ENCODE data around the gene GLYATL3. TPM values are rescaled to one million over a fixed set of nuclear protein-coding genes. Genes with fewer than 3 reads are reported as not detected.

Gene GLYATL3
- total RNA-seq, 1 experiment from 2014 or later, result not detected

GRCh38 chr6:49543087-49543858 lies 43.5 kb downstream of the GLYATL3 start:
- Histone ChIP-seq H3K9ac (ENCODE audit: low read length) (no peak overlapping the region), H3K4me2 (ENCODE audit: low read depth, low read length, poor library complexity, severe bottlenecking) (no peak overlapping the region), H3K4me3 (ENCODE audit: low read length) (no peak overlapping the region), H3K9me3 (ENCODE audit: low read length) (no peaks in the 10 kb centered on the region), H3K27me3 (ENCODE audit: low read length) (no peaks in the 10 kb centered on the region), H2AFZ (ENCODE audit: low read length) (no peak overlapping the region), H4K20me1 (ENCODE audit: insufficient read depth, low read depth, low read length) (no peaks in the 10 kb centered on the region), H3K4me1 (ENCODE audit: low read length) (no peaks in the 10 kb centered on the region), H3K27ac (ENCODE audit: low read length) (no peak overlapping the region), H3K79me2 (ENCODE audit: low read length) (no peaks in the 10 kb centered on the region), H3K36me3 (ENCODE audit: insufficient read depth, low read length) (no peaks in the 10 kb centered on the region), H3K9me2 (replicated peaks; ENCODE audit: insufficient read depth, low read length) (no peaks in the 10 kb centered on the region)
- no peak for DNase-seq

GRCh38 chr6:49546331-49546730 lies 46.6 kb downstream of the GLYATL3 start:
- Histone ChIP-seq H3K27ac (ENCODE audit: low read length) (no peak overlapping the region), H3K36me3 (ENCODE audit: insufficient read depth, low read length) (no peaks in the 10 kb centered on the region), H3K4me3 (ENCODE audit: low read length) (no peak overlapping the region), H2AFZ (ENCODE audit: low read length) (no peak overlapping the region), H3K4me2 (ENCODE audit: low read depth, low read length, poor library complexity, severe bottlenecking) (no peak overlapping the region), H3K9me3 (ENCODE audit: low read length) (no peaks in the 10 kb centered on the region), H3K9ac (ENCODE audit: low read length) (no peak overlapping the region), H4K20me1 (ENCODE audit: insufficient read depth, low read depth, low read length) (no peaks in the 10 kb centered on the region), H3K4me1 (ENCODE audit: low read length) (no peaks in the 10 kb centered on the region), H3K9me2 (replicated peaks; ENCODE audit: insufficient read depth, low read length) (no peaks in the 10 kb centered on the region), H3K27me3 (ENCODE audit: low read length) (no peaks in the 10 kb centered on the region), H3K79me2 (ENCODE audit: low read length) (no peaks in the 10 kb centered on the region)
- DNase-seq, result no peak

DNA sequence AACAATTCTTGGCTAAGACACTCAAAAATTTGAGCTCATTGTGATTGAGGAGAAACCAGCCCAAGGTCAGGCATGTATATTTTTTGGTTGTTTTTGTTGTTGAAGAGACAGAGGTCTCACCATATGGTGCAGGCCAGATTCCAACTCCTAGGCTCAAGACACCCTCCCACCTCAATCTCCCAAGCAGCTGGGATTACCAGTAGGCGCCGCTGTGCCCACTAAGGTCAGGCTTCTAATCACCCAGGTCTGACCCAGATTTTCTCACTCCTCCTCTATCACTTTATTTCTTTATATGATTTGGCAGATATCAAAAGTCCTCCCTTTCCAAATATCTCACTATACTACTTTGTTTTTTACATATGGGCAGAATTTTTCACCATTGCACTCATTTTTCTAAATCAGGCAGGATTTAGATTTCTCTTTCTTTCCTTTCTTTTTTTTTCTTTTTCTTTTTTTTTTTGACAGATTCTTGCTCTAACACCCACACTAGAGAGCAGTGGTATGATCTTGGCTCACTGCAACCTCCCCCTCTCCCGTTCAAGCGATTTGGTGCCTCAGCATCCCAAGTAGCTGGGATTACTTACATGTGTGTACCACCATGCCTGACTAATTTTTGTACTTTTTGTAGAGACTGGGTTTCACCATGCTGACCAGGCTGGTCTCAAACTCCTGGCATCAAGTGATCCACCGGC lies 49.0 kb downstream of the GLYATL3 start:
- Histone ChIP-seq H3K4me3 (ENCODE audit: low read length) (no peak overlapping the region), H3K27me3 (ENCODE audit: low read length) (no peaks in the 10 kb centered on the region), H3K27ac (ENCODE audit: low read length) (no peak overlapping the region), H2AFZ (ENCODE audit: low read length) (no peak overlapping the region), H3K4me1 (ENCODE audit: low read length) (no peaks in the 10 kb centered on the region), H4K20me1 (ENCODE audit: insufficient read depth, low read depth, low read length) (no peaks in the 10 kb centered on the region), H3K9ac (ENCODE audit: low read length) (no peak overlapping the region), H3K9me3 (ENCODE audit: low read length) (no peaks in the 10 kb centered on the region), H3K4me2 (ENCODE audit: low read depth, low read length, poor library complexity, severe bottlenecking) (no peak overlapping the region), H3K36me3 (ENCODE audit: insufficient read depth, low read length) (no peaks in the 10 kb centered on the region), H3K9me2 (replicated peaks; ENCODE audit: insufficient read depth, low read length) (no peaks in the 10 kb centered on the region), H3K79me2 (ENCODE audit: low read length) (no peaks in the 10 kb centered on the region)
- no peak for DNase-seq

- no peak overlapping the region for H3K4me3 ChIP-seq (ENCODE audit: low read length)
- no peak overlapping the region for H2AFZ ChIP-seq (ENCODE audit: low read length)
- no peaks in the 10 kb centered on the region for H3K9me2 ChIP-seq (replicated peaks; ENCODE audit: insufficient read depth, low read length)
- no peaks in the 10 kb centered on the region for H4K20me1 ChIP-seq (ENCODE audit: insufficient read depth, low read depth, low read length)
- DNase-seq, result no peak
- no peak overlapping the region for H3K4me2 ChIP-seq (ENCODE audit: low read depth, low read length, poor library complexity, severe bottlenecking)
- no peak overlapping the region for H3K9ac ChIP-seq (ENCODE audit: low read length)
- H3K9me3 ChIP-seq (ENCODE audit: low read length), result no peaks in the 10 kb centered on the region
- H3K27me3 ChIP-seq (ENCODE audit: low read length), result no peaks in the 10 kb centered on the region
- H3K79me2 ChIP-seq (ENCODE audit: low read length), result no peaks in the 10 kb centered on the region
- no peaks in the 10 kb centered on the region for H3K4me1 ChIP-seq (ENCODE audit: low read length)
- H3K36me3 ChIP-seq (ENCODE audit: insufficient read depth, low read length), result no peaks in the 10 kb centered on the region
- H3K27ac ChIP-seq (ENCODE audit: low read length), result no peak overlapping the region
These were observed 50.2 kb downstream of the GLYATL3 start for GRCh38 chr6:49549691-49550491.

DNA sequence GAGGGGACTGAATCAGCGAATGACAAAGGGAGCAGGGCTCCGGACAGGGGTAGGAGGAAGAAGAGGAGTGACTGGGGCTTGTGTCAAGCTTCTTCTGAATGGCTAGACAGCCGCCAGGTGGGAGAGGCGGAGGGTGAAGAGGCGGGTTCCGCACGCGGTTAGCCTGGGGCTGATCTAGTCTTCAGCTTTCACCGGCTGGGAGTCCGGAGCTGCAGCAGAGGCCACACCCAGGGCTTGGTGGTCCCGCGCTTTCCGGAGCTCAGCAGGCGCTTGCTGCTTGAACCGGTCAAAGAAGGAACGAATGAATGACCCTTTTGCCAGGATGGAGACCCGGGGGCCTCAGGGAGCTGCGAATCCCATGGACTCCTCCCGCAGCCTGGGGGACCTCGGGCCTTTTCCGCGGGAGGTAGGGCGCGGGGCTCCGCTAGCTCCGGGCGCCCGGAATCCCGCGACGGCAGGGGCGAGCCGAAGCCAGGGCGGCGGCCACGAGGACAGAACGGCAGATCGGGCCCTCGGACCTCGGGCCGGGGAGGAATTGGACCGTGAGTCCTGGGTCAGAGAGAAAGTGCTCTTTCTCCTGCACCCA lies 50.9 kb downstream of the GLYATL3 start, which contains the start of gene C6orf141:
C6orf141 (plus strand) TSS at position 177 of the 586 bp plus-strand sequence; CDS start at position 302, 125 bp downstream.
- Histone ChIP-seq H4K20me1 (ENCODE audit: insufficient read depth, low read depth, low read length) (no peaks in the 10 kb centered on the region), H3K4me3 (ENCODE audit: low read length) (no peak within 1 kb of the TSS), H3K4me1 (ENCODE audit: low read length) (no peaks in the 10 kb centered on the region), H3K4me2 (ENCODE audit: low read depth, low read length, poor library complexity, severe bottlenecking) (no peak within 1 kb of the TSS), H3K36me3 (ENCODE audit: insufficient read depth, low read length) (no peaks in the 10 kb centered on the region), H3K9me3 (ENCODE audit: low read length) (no peaks in the 10 kb centered on the region), H3K9ac (ENCODE audit: low read length) (no peak within 1 kb of the TSS), H3K79me2 (ENCODE audit: low read length) (no peaks in the 10 kb centered on the region), H3K27me3 (ENCODE audit: low read length) (no peaks in the 10 kb centered on the region), H3K9me2 (replicated peaks; ENCODE audit: insufficient read depth, low read length) (no peaks in the 10 kb centered on the region), H3K27ac (ENCODE audit: low read length) (no peak within 1 kb of the TSS), H2AFZ (ENCODE audit: low read length) (no peak within 1 kb of the TSS)
- no peak for DNase-seq

GRCh38 chr6:49551078-49551865 lies 51.5 kb downstream of the GLYATL3 start:
- Histone ChIP-seq H3K4me3 (ENCODE audit: low read length) (no peak overlapping the region), H3K79me2 (ENCODE audit: low read length) (no peaks in the 10 kb centered on the region), H2AFZ (ENCODE audit: low read length) (no peak overlapping the region), H3K9ac (ENCODE audit: low read length) (no peak overlapping the region), H3K27me3 (ENCODE audit: low read length) (no peaks in the 10 kb centered on the region), H3K4me1 (ENCODE audit: low read length) (no peaks in the 10 kb centered on the region), H3K36me3 (ENCODE audit: insufficient read depth, low read length) (no peaks in the 10 kb centered on the region), H3K9me2 (replicated peaks; ENCODE audit: insufficient read depth, low read length) (no peaks in the 10 kb centered on the region), H3K4me2 (ENCODE audit: low read depth, low read length, poor library complexity, severe bottlenecking) (no peak overlapping the region), H3K27ac (ENCODE audit: low read length) (no peak overlapping the region), H4K20me1 (ENCODE audit: insufficient read depth, low read depth, low read length) (no peaks in the 10 kb centered on the region), H3K9me3 (ENCODE audit: low read length) (no peaks in the 10 kb centered on the region)
- DNase-seq, result no peak

- no peaks in the 10 kb centered on the region for H3K9me2 ChIP-seq (replicated peaks; ENCODE audit: insufficient read depth, low read length)
- no peaks in the 10 kb centered on the region for H3K36me3 ChIP-seq (ENCODE audit: insufficient read depth, low read length)
- no peaks in the 10 kb centered on the region for H4K20me1 ChIP-seq (ENCODE audit: insufficient read depth, low read depth, low read length)
- H3K79me2 ChIP-seq (ENCODE audit: low read length), result no peaks in the 10 kb centered on the region
- no peak overlapping the region for H3K4me2 ChIP-seq (ENCODE audit: low read depth, low read length, poor library complexity, severe bottlenecking)
- no peaks in the 10 kb centered on the region for H3K4me1 ChIP-seq (ENCODE audit: low read length)
- DNase-seq, result no peak
- no peak overlapping the region for H3K4me3 ChIP-seq (ENCODE audit: low read length)
- H3K27ac ChIP-seq (ENCODE audit: low read length), result no peak overlapping the region
- no peaks in the 10 kb centered on the region for H3K9me3 ChIP-seq (ENCODE audit: low read length)
- no peaks in the 10 kb centered on the region for H3K27me3 ChIP-seq (ENCODE audit: low read length)
- no peak overlapping the region for H3K9ac ChIP-seq (ENCODE audit: low read length)
- H2AFZ ChIP-seq (ENCODE audit: low read length), result no peak overlapping the region
These were observed 52.1 kb downstream of the GLYATL3 start for GRCh38 chr6:49551866-49552129.

All from Karpas-422 (cell line).